Mesendoderm (in vitro differentiated cells): ENCODE data around the gene DNM3.
"Not testable (repeated sequence)": the region's sequence is repeated elsewhere in the genome, so short reads cannot be mapped to it uniquely, and the experiment has no call there.

ENCODE experiments used
- DNase-seq: peaks from one replicate; pipeline ENCODE4 v3.0.0; 2013
- H2AK5ac ChIP-seq: 2 replicates; pipeline ENCODE4 v1.6.1; 2013; ENCODE audit warnings: low read length, inconsistent platforms
- H2BK120ac ChIP-seq: 2 replicates; pipeline ENCODE4 v1.6.1; 2013; ENCODE audit warnings: low read depth, mild to moderate bottlenecking, low read length, moderate library complexity, mixed read lengths
- H2BK15ac ChIP-seq: replicated peaks from 2 replicates; pipeline ENCODE4 v1.6.1; 2013; ENCODE audit warnings: low read depth, mild to moderate bottlenecking, moderate library complexity
- H2BK5ac ChIP-seq: 2 replicates; pipeline ENCODE4 v1.6.1; 2013; ENCODE audit warnings: low read length, inconsistent platforms
- H3K18ac ChIP-seq: 2 replicates; pipeline ENCODE4 v1.6.1; 2013; ENCODE audit warnings: mild to moderate bottlenecking, low read length, mixed read lengths
- H3K23ac ChIP-seq: one replicate; pipeline ENCODE4 v1.6.1; 2013; ENCODE audit warnings: low read length
- H3K27ac ChIP-seq: 2 replicates; pipeline ENCODE4 v1.5.1; 2013; ENCODE audit warnings: low read depth, mild to moderate bottlenecking, inconsistent platforms, low read length, moderate library complexity
- H3K27me3 ChIP-seq: 2 replicates; pipeline ENCODE4 v1.6.1; 2013; ENCODE audit warnings: low read length, control low read depth, mild to moderate bottlenecking, inconsistent platforms; ENCODE audit not compliant: insufficient read depth, poor library complexity
- H3K36me3 ChIP-seq: 2 replicates; pipeline ENCODE4 v1.6.1; 2013; ENCODE audit warnings: low read length, inconsistent platforms; ENCODE audit not compliant: control insufficient read depth, insufficient read depth
- H3K4ac ChIP-seq: one replicate; pipeline ENCODE4 v1.6.1; 2013; ENCODE audit warnings: low read depth, mild to moderate bottlenecking, low read length, moderate library complexity
- H3K4me1 ChIP-seq: 2 replicates; pipeline ENCODE4 v1.6.1; 2013; ENCODE audit warnings: low read depth, low read length, inconsistent platforms; ENCODE audit not compliant: control insufficient read depth
- H3K4me2 ChIP-seq: 2 replicates; pipeline ENCODE4 v1.6.1; 2013; ENCODE audit warnings: low read length
- H3K4me3 ChIP-seq: 2 replicates; pipeline ENCODE4 v1.5.1; 2013; ENCODE audit warnings: mild to moderate bottlenecking, low read length
- H3K56ac ChIP-seq: one replicate; pipeline ENCODE4 v1.6.1; 2013; ENCODE audit warnings: low read length
- H3K79me1 ChIP-seq: 2 replicates; pipeline ENCODE4 v1.6.1; 2013; ENCODE audit warnings: low read length, inconsistent platforms
- H3K79me2 ChIP-seq: 2 replicates; pipeline ENCODE4 v1.6.1; 2013; ENCODE audit warnings: mild to moderate bottlenecking, low read length; ENCODE audit not compliant: control insufficient read depth, insufficient read depth
- H3K9ac ChIP-seq: 2 replicates; pipeline ENCODE4 v1.6.1; 2013; ENCODE audit warnings: low read length, inconsistent platforms
- H4K5ac ChIP-seq: one replicate; pipeline ENCODE4 v1.6.1; 2013; ENCODE audit warnings: low read length
- H4K8ac ChIP-seq: one replicate; pipeline ENCODE4 v1.6.1; 2013; ENCODE audit warnings: low read depth, mild to moderate bottlenecking, control low read depth, low read length, moderate library complexity
- WGBS: extraction: QIAGEN DNeasy Blood & Tissue Kit; methylation state at CpG from one replicate; pipeline ENCODE4 v1.1.7; 2013; ENCODE audit warnings: low lambda C conversion rate, missing lambda C conversion rate; ENCODE audit not compliant: insufficient coverage; ENCODE audit errors: extremely low coverage; 5-methylcytosine and 5-hydroxymethylcytosine counted together

DNM3 gene

GRCh38 chr1:172293429-172293828, 452.1 kb downstream of the DNM3 start:
- no CpG with 5 or more reads among the region's 2 CpGs for WGBS
- no peak overlapping the region for H2BK5ac ChIP-seq
- H2AK5ac ChIP-seq: no peak overlapping the region
- H2BK120ac ChIP-seq: no peak overlapping the region
- H3K27me3 ChIP-seq: no peaks in the 10 kb centered on the region
- DNase-seq: no peak
- H2BK15ac ChIP-seq: no peak overlapping the region
- no peaks in the 10 kb centered on the region for H3K79me1 ChIP-seq
- no peak overlapping the region for H3K4me2 ChIP-seq
- H3K9ac ChIP-seq: no peak overlapping the region
- H3K36me3 ChIP-seq: no peaks in the 10 kb centered on the region
- no peak overlapping the region for H3K18ac ChIP-seq
- no peaks in the 10 kb centered on the region for H3K4me1 ChIP-seq
- no peak overlapping the region for H3K27ac ChIP-seq
- H3K23ac ChIP-seq: no peak overlapping the region
- no peak overlapping the region for H4K8ac ChIP-seq
- H4K5ac ChIP-seq: no peak overlapping the region
- H3K79me2 ChIP-seq: no peaks in the 10 kb centered on the region
- no peak overlapping the region for H3K56ac ChIP-seq
- no peak overlapping the region for H3K4me3 ChIP-seq
- H3K4ac ChIP-seq: no peak overlapping the region

- DNase-seq: no peak
- Histone ChIP-seq H3K56ac (no peak overlapping the region), H3K18ac (no peak overlapping the region), H3K9ac (no peak overlapping the region), H3K4ac (no peak overlapping the region), H3K36me3 (no peaks in the 10 kb centered on the region), H3K4me1 (no peaks in the 10 kb centered on the region), H4K8ac (no peak overlapping the region), H3K79me2 (no peaks in the 10 kb centered on the region), H2AK5ac (no peak overlapping the region), H2BK120ac (no peak overlapping the region), H4K5ac (no peak overlapping the region), H3K27ac (no peak overlapping the region), H3K4me3 (no peak overlapping the region), H2BK5ac (no peak overlapping the region), H3K23ac (no peak overlapping the region), H3K27me3 (no peaks in the 10 kb centered on the region), H2BK15ac (no peak overlapping the region), H3K79me1 (no peaks in the 10 kb centered on the region), H3K4me2 (no peak overlapping the region)
- no CpG with 5 or more reads among the region's 3 CpGs for WGBS
Observed at GRCh38 chr1:172298141-172298540, 456.8 kb downstream of the DNM3 start.

- WGBS: no CpG with 5 or more reads among the region's 2 CpGs
- Histone ChIP-seq H3K79me2 (no peaks in the 10 kb centered on the region), H3K4ac (no peak overlapping the region), H2BK5ac (no peak overlapping the region), H3K9ac (no peak overlapping the region), H3K4me3 (no peak overlapping the region), H4K8ac (no peak overlapping the region), H3K36me3 (no peaks in the 10 kb centered on the region), H3K56ac (no peak overlapping the region), H4K5ac (no peak overlapping the region), H3K4me2 (no peak overlapping the region), H2BK120ac (no peak overlapping the region), H3K79me1 (no peaks in the 10 kb centered on the region), H3K27me3 (no peaks in the 10 kb centered on the region), H3K23ac (no peak overlapping the region), H3K4me1 (no peaks in the 10 kb centered on the region), H2AK5ac (no peak overlapping the region), H3K18ac (no peak overlapping the region), H3K27ac (no peak overlapping the region), H2BK15ac (no peak overlapping the region)
- no peak for DNase-seq
Observed at GRCh38 chr1:172298911-172299310, 457.6 kb downstream of the DNM3 start.

GRCh38 chr1:172299515-172299914, 458.2 kb downstream of the DNM3 start:
- Histone ChIP-seq H2BK15ac (no peak overlapping the region), H4K8ac (no peak overlapping the region), H2BK120ac (no peak overlapping the region), H3K4ac (no peak overlapping the region), H3K27ac (no peak overlapping the region), H3K79me1 (no peaks in the 10 kb centered on the region), H3K9ac (no peak overlapping the region), H2AK5ac (no peak overlapping the region), H3K36me3 (no peaks in the 10 kb centered on the region), H3K27me3 (no peaks in the 10 kb centered on the region), H3K4me1 (no peaks in the 10 kb centered on the region), H4K5ac (no peak overlapping the region), H3K56ac (no peak overlapping the region), H3K18ac (no peak overlapping the region), H2BK5ac (no peak overlapping the region), H3K4me2 (no peak overlapping the region), H3K23ac (no peak overlapping the region), H3K4me3 (no peak overlapping the region), H3K79me2 (no peaks in the 10 kb centered on the region)
- DNase-seq: no peak

GRCh38 chr1:172307508-172307907, 466.2 kb downstream of the DNM3 start:
- H3K27me3 ChIP-seq, H4K8ac ChIP-seq, H3K4ac ChIP-seq, H3K4me3 ChIP-seq, H2BK15ac ChIP-seq, H3K79me2 ChIP-seq, H4K5ac ChIP-seq, H3K23ac ChIP-seq, H2AK5ac ChIP-seq, H3K4me2 ChIP-seq, H3K27ac ChIP-seq, H3K79me1 ChIP-seq, H3K9ac ChIP-seq, H2BK120ac ChIP-seq, H3K56ac ChIP-seq, H3K18ac ChIP-seq, H3K36me3 ChIP-seq, DNase-seq, H2BK5ac ChIP-seq, H3K4me1 ChIP-seq: not testable (repeated sequence)
- no CpG with 5 or more reads among the region's 4 CpGs for WGBS

- WGBS: no CpG with 5 or more reads among the region's 2 CpGs
- Histone ChIP-seq H3K36me3 (no peaks in the 10 kb centered on the region), H3K4me1 (no peaks in the 10 kb centered on the region), H2AK5ac (no peak overlapping the region), H3K18ac (no peak overlapping the region), H3K56ac (no peak overlapping the region), H3K4ac (no peak overlapping the region), H3K23ac (no peak overlapping the region), H3K27me3 (no peaks in the 10 kb centered on the region), H3K4me3 (no peak overlapping the region), H3K4me2 (no peak overlapping the region), H4K5ac (no peak overlapping the region), H2BK15ac (no peak overlapping the region), H3K79me2 (no peaks in the 10 kb centered on the region), H2BK5ac (no peak overlapping the region), H3K79me1 (no peaks in the 10 kb centered on the region), H3K9ac (no peak overlapping the region), H3K27ac (no peak overlapping the region), H4K8ac (no peak overlapping the region), H2BK120ac (no peak overlapping the region)
- DNase-seq: no peak
Observed at GRCh38 chr1:172308142-172308541, 466.8 kb downstream of the DNM3 start.
